ENCODE results near the gene C2orf78.
"Not testable (repeated sequence)": the region's sequence is repeated elsewhere in the genome, so short reads cannot be mapped to it uniquely, and the experiment has no call there.

Gene C2orf78

GRCh38 chr2:73780237-73780582, 3.8 kb upstream of the C2orf78 start:
- no peak for TF ChIP-seq CTCF (IDR thresholded peaks at IDR 0.05; ENCODE audit: low read length, missing control alignments)
- no peak for DNase-seq (ENCODE audit: low read depth)

DNA sequence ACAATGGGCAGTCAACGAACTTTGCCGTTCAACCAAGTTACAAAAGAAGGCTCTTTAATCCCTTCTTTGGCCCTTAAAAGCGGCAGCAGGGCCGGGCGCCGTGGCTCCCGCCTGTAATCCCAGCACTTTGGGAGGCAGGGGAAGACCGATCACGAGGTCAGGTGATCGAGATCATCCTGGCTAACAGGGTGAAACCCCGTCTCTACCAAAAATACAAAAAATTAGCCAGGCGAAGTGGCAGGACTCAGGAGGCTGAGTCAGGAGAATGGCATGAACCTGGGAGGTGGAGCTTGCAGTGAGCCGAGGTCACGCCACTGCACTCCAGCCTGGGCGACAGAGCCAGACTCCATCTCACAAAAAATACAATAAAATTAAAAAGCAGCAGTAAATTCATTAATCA, 581 bp upstream of the C2orf78 start:
- H3K4me3 ChIP-seq (replicated peaks; ENCODE audit: low read depth, low read length); DNase-seq (ENCODE audit: low read depth): not testable (repeated sequence)

More at GRCh38 chr2:73780237-73780582, 3.8 kb upstream of the C2orf78 start:
- peak overlapping the region; percentile 100 for H3K4me3 ChIP-seq (replicated peaks; ENCODE audit: low read depth, low read length)

GRCh38 chr2:73811878-73812277, 27.9 kb downstream of the C2orf78 start:
- DNase-seq (ENCODE audit: low read depth) = no peak
- H3K4me3 ChIP-seq (replicated peaks; ENCODE audit: low read depth, low read length) = no peak overlapping the region
- no peak for TF ChIP-seq CTCF (IDR thresholded peaks at IDR 0.05; ENCODE audit: low read length, missing control alignments)

DNA sequence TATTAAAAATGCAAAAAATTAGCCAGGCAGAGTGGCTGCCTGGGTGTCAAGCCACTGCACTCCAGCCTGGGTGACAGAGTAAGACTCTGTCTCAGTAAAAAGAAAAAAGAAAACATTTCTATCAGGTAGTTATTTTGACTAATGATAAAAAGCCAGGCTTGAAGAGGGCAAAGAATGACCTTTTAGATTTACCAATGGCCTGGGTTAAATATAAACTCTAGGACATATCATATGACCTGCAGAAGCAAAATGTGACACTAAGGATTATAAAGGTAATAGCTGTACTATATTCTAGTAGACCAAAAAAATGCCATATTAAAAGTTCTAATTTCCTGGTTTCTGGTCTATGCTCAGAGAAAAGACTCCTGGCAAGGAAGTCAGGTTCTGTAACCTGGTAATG, 28.7 kb downstream of the C2orf78 start:
- no peak overlapping the region for H3K4me3 ChIP-seq (replicated peaks; ENCODE audit: low read depth, low read length)
- no peak for TF ChIP-seq CTCF (IDR thresholded peaks at IDR 0.05; ENCODE audit: low read length, missing control alignments)
- DNase-seq (ENCODE audit: low read depth) = no peak

DNA sequence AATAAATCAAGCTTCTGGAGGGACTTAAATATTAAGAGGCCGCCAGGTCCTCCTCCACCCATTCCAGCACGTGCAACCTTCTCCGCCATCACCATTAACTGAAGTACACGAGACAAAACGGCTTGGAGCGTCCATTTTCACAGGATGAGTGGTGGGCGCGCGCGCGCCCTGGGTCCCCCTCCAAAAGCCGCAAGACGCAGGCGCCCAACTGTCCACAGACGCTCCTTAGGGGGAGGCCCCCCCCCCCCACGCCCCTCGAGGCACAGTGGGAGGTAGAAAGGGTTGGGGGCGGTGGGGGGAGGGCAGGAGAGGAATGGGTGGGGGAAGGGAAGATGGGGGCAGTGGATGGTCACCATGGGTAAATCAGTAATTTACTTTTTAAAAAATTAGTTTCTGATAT, 34.3 kb downstream of the C2orf78 start:
- H3K4me3 ChIP-seq (replicated peaks; ENCODE audit: low read depth, low read length) = no peak overlapping the region
- TF ChIP-seq CTCF (IDR thresholded peaks at IDR 0.05; ENCODE audit: low read length, missing control alignments) = no peak
- no peak for DNase-seq (ENCODE audit: low read depth)

DNA sequence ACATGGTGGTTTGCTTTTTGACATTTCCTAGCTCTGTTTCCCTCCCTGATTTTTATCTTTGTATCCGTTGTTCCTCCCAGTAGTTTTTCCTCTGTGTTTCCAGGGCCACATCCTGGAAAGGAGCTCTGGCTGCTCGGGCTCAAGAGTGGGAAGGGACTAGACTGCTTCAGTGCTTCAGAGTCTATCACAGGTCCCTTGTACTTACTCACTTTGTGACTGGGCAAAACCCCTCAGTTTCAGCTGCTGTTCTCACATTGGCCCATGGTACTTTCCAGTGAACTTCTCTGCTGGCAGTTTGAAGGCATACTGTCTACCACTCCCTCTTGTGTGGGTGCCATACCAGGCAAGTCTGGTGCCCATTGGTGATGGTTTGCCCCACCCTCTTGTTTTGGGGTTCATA, 37.2 kb downstream of the C2orf78 start:
- TF ChIP-seq CTCF (IDR thresholded peaks at IDR 0.05; ENCODE audit: low read length, missing control alignments) = no peak

GRCh38 chr2:73821669-73822068, 37.7 kb downstream of the C2orf78 start:
- TF ChIP-seq CTCF (IDR thresholded peaks at IDR 0.05; ENCODE audit: low read length, missing control alignments) = no peak
- no peak for DNase-seq (ENCODE audit: low read depth)
- no peak overlapping the region for H3K4me3 ChIP-seq (replicated peaks; ENCODE audit: low read depth, low read length)

More for the DNA sequence above, 37.2 kb downstream of the C2orf78 start:
- no peak overlapping the region for H3K4me3 ChIP-seq (replicated peaks; ENCODE audit: low read depth, low read length)
- no peak for DNase-seq (ENCODE audit: low read depth)

GRCh38 chr2:73822276-73822675, 38.3 kb downstream of the C2orf78 start:
- no peak for DNase-seq (ENCODE audit: low read depth)
- no peak for TF ChIP-seq CTCF (IDR thresholded peaks at IDR 0.05; ENCODE audit: low read length, missing control alignments)
- H3K4me3 ChIP-seq (replicated peaks; ENCODE audit: low read depth, low read length) = no peak overlapping the region
